Fibroblast of the conjunctiva (primary cell): ENCODE data around the gene REPS1.

Experiments
- DNase-seq: peaks from one replicate; pipeline ENCODE4 v3.0.0-alpha.2; 2010; ENCODE audit warnings: low read depth

Gene REPS1

DNA sequence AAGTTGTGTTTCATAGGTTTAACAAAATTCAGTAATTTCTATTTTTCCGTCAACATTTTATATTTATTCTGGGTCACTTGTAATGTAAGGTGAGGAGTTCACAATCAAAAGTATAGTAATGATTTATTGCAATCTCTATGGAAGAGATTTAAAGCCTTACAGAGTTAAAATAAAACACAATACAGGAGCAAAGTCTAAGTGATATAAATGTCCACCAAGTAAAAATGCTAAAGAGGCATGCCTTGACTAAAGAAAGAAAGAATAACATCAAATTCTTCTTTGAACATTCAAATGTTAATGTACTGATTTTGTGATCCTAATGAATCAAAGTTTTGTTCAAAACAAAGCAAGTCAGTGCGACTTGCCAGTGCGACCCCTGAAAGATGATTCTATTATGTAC lies 61.5 kb downstream of the REPS1 start:
- no peak for DNase-seq

DNA sequence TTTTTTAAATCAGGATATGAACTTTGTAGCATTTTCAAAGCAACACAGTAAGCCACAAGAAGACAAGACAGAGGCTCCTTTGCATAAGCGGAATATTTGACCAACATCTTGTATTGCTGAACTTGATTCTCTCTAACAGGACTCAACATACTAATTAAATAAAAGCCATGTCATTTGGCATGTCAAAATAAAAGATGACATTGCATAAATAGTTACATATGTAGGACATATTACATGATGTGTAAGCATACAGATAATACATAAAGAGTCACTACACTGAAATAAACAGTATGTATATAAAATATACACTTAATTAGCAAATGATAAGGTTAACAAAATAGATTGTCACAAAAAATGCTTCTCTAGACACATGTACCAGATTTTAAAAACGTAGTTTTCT lies 62.2 kb downstream of the REPS1 start:
- DNase-seq: no peak

DNA sequence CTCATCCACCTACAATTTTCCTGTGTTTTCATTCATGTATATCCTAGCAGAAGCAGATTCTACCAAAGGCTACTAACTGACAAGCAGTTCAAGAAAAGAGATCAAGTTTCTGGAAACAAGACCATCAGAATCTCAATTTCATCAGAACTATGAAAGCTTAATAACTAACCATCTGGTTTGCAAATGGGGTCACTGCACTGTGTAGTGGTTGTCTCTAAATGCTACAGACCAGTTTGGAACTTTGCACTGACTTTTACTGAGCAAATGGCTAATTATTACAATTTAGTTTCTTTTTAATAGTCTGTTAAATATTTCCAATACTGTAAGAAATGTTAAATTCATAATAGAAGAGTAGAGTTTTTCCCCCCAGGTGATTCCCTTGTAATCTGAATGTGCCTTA lies 64.5 kb downstream of the REPS1 start:
- DNase-seq: no peak

DNA sequence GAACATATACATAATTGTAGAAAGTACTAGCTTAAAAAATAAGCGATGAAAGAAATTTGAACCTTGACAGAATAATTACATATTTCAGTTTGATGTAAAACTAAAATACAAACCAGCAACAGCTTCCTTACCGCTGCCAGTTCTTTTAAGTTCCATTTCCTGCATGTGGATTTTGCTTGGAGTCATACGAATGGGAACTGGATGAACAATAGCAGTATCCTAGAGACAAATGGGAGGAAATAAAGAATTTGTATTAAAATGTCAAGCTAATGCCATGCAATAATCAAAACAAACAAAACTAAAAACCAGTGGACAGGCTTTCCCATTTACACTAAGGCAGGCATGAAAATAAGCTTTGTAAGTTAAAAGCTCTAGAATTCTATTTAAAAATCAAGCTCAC lies 67.1 kb downstream of the REPS1 start:
- no peak for DNase-seq

DNA sequence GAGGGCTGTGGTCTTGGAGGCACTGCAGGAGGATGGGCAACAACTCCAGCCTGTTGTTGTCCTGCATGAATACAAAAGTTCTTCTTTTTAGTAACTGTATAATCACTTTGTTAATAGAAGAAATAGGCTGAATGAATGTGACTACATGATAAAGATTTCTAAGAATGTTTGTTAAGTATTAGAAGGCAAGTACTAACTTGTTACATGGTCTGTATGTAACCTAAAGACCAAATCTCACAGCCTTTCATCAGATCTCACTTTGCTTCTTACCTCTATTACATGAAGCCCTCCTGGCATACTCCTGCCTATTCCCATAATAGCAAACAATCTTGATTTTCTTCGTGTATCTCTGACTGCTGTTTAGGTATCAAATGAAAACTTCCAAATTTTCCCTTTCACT lies 73.4 kb downstream of the REPS1 start:
- no peak for DNase-seq

DNA sequence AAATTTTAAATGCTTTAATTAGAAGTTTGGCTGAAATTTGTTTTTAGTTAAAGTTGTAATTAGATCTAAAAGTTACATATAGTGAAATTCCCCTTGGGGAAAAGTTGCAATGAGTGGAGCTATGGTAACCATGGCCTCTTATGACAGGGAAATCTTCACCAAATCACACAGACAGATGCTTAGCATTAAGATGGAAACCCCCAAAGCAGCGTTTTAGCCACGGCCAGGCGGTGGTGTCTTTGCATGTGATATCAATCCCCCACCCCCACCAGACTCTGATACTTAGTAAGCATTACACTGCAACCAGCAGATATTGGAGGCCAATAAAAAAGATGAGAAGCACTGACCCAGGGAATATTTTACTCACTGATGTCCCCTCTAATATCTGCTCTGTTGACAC lies 75.7 kb downstream of the REPS1 start:
- DNase-seq: no peak

DNA sequence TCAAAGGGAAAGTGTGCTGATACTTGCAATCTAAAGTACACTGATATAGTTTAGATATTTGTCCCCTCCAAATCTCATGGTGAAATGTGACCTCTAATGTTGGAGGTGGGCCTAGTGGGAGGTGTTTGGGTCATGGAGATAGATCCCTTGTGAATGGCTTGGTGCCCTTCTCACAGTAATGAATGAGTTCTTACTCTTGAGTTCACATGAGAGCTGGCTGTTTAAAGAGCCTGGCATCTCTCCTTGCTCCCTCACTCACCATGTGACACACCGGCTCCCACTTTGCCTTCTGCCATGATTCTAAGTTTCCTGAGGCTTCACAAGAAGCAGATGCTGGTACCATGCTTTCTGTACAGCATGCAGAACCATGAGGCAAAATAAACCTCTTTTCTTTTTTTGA lies 78.1 kb downstream of the REPS1 start:
- DNase-seq: no peak

DNA sequence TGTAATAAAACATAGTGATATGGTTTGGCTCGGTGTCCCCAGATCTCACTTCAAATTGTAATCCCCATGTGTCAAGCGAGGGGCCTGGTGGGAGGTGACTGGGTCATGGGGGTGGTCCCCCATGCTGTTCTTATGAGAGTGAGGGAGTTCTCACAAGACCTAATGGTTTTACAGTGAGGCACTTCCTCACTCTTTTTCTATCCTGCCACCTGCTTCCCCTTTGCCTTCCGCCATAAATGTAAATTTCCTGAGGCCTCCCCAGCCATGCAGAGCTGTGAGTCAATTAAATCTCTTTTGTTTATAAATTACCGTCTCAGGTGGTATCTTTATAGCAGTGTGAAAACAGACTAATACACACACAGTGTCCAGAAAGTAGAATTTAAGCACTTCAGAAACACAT lies 78.5 kb downstream of the REPS1 start:
- no peak for DNase-seq

DNA sequence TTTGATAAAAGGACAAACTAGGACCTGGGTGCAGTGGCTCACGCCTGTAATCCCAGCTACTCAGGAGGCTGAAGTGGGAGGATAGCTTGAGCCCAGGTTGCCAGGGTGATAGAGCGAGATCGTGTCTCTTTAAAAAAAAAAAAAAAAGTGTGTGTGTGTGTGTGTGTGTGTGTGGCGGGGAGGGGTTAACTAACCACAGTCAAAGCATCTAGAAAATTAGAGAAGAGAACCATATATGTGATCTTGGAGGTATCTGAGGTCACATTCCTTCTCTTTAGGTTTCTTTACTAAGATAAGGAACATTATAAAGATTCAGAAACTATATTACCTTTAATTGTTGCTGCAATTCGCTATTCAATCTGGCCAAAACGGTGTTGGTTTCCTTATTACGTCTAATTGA lies 80.9 kb downstream of the REPS1 start:
- DNase-seq: no peak

DNA sequence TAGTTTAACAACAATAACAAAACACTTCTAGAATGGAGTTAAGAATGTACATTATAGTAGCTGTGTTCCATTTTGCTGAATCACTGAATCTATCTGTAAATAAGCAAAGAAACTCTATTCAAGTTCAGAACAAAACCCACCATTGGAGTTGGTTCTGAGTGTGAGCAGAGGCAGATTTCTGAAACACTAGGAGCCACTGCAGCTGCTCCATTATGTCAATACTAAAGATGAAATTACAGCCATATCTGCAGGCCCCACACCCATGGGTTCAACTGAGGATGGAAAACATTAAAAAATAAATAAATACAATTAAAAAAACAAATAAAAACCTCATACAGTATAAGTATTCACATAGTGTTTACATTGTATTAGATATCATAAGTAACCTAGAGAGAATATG lies 91.0 kb downstream of the REPS1 start:
- no peak for DNase-seq

DNA sequence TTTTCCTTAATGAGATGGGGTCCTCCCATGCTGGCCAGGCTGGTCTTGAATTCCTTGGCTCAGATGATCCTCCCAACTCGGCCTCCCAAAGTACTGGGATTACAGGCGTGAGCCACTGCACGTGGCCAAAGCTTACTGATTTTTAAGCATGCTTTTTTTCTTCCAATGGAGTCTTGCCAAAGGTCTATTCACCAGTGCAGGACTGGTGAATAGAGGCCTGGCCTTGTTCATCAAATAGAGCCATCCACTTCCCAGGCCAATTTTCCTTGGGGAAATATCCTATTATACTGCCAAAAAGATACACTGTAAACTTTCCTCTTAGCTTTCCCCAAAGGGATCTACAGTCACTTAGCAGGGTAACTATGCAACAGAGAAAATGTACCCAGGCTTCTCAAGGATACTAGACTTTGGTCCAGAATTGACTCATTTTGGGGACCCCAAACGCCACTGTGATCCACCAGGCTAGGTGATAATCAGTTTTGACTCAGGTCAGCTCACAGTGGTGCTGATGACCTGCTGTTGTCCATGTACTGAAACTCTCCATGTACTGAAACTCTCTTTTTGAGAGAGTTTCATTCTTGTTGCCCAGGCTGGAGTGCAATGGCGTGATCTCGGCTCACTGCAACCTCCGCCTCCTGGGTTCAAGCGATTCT lies 91.8 kb downstream of the REPS1 start:
- no peak for DNase-seq

DNA sequence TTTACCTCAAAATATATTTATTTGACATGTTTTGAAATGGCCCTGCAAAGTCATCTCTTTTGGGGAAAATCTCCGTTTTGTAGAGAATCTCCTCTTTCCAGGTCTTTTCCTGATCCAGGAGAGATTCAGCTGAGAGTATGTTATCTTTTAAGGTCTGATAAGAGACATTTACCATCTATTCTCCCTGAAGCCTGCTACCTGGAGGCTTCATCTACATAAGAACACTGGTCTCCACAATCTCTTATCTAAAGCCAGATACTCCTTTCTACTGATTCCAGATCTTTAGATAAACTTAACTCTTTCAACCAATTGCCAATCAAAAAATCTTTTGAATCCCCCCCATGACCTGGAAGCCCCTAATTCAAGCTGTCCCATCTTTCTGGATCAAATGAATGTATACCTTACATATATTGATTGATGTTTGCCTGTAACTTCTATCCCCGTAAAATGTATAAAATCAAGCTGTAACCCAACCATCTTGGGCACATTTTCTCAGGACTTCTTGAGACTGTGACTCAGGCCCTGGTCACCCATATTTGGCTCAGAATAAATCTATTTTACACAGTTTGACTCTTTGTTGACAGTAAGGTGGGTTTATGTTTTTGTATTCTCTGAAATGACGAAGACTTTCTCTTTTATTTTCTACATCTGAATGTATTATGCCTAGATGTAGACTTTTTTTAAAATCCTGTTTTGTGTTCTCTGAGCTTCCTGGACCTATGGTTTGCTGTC lies 96.6 kb downstream of the REPS1 start:
- DNase-seq: no peak

DNA sequence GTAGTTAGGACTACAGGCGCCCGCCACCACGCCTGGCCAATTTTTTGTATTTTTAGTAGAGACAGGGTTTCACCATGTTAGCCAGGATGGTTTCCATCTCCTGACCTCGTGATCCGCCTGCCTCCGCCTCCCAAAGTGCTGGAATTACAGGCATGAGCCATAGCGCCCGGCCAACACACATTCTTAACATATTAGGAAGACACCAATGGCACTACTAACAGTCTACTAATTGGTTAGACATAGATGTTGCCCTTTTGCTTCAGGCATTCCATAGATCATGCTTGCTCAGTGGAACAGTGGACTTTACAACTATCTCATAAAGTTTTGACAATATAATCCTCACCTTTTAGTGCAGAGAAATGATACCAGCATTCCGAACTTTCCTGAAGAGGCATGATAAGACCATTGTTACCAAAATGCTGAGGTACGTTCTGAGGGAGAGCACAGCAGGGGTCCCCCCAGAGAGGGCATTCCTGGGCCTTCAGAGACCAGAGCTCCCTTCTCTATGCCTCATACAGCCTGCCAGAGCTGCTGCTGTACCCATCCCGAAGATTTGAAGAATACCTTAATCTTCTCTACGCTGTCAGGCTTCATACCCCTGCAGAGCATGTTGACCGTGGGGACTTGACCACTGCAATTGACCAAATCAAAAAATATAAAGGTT lies 102.8 kb downstream of the REPS1 start:
- no peak for DNase-seq

DNA sequence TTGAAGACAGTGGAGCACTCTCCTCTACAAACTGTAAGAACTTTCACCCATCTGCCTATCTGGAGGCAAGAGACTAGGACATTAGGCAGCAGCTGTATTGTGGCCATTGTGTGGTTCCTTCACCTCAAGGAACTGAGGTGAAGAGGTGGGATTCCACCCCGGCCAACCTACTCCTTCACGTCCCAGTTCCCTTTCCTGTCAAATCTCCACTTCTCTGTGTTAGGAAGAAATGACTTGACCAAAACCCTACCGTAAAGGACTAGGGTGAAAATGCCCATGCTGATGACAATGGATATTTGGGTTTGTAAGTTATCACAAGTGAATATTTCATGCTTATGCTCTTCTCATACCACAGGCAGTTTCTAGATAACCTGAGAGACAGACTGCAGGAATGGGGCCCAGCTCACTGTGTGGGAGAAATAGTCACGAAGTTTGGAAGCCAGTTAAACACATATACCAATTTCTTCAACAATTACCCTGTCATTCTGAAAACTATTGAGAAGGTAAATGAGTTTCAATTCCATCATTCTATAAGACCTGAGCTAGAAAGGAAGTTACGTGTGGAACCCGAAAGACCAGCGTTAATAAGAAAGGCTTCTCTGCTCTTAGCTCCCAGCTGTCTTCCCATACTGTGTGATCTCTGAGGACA lies 105.6 kb downstream of the REPS1 start:
- DNase-seq: no peak

DNA sequence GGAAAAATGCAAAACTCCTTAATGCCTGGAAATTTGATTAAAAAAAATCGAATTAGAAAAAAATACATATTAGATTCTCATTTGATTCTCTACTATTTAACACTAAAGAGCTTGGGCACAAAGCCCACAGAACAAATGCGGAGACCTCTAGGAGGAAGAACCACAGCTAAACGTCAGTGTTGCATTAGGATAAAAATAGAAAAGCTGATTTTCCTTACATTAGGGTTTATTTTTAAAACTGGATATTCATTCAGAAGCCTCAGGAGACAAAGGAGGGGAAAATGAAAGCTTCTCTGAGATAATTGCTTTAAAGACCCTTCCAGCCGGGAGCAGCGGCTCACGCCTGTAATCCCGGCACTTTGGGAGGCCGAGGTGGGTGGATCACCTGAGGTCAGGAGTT lies 114.9 kb downstream of the REPS1 start:
- no peak for DNase-seq

DNA sequence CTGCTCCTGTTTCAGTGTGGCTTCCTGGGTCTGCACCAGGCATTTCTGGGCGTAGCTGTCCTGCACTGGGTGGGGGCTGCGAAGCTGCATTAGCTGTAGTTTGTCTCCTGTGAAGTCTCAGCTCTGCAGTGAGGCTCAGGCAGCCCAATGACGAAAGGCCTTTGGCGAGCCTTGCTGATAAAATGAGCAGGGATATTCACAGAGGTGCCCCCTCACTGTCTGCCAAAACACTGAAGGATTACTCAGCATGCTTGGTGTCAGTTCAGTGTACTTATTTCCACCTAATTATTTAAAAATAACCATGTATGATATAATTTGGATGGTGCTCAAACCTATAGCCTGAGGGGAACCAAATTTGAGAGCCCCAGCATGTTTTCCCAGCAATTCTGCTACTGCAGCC lies 118.7 kb downstream of the REPS1 start:
- no peak for DNase-seq

DNA sequence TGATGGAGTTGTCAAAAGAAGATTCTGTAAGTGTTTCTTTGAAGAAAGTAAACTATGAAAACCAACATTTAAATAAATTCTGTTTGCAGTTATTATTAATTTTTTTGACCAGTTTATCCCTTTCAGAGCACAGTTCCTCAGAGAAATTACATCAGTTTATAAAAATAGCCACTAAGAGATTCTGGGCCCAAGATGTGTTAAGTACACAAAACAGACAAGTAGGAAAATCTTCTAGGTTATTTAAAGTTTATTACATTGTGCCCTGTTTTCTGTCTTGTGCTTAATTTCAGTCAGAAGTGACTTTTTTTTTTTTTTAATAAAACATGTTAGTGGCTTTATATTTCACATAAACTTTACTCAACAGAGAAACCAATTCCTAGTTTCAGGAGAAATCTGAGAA lies 119.9 kb downstream of the REPS1 start:
- no peak for DNase-seq

DNA sequence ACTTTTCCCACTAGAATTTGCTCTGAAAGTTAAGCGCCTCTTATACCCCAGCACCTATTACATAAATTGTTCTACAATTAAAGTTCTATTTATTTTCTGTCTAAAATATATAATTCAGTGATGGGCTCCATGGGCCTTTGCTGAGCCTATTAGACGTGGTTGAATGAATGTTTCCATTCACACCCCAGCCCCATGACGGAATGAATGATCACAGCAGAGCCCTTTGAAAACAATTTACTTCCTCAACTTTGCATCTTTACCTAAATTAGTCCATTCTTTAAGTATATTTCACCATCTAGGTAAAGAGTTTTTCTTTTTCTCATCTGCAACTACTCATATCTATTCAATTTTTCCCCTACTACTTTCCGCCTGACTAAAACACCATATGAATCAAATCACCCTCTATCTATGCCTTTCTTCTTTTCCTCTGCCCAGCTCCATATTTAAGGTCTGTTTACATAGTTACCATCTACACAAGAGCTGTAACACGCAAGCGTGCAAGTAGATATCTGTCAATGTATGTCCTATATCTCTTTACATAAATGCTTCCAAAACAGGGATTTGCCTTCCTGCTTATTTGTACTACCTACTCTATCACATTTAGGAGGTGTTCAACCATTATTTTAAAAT lies 122.5 kb downstream of the REPS1 start:
- no peak for DNase-seq

DNA sequence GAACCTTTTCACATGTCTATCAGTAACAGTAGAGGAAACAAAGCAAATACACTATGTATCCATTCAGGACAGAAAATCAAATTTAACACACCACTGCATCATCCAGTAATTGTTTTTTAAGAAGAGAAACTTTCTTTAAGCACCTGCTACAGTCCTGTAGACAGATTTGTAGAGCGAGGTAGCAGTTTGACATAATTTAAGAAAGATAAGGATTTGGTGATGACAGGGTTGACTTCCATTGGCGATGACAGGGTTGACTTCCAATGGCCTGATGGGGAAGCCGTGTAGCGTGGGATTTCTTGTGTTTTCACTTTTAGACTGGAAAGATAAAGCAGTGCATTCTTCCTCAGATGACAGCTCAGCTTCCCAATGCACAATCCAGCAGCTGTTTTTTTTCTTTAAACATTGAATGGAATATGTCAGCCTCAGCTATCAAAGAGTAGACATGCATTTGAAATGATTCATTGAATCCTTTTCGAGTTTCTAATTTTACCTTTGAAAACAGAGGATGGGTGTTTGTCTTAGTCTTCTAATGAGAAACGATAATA lies 123.6 kb downstream of the REPS1 start:
- DNase-seq: no peak

DNA sequence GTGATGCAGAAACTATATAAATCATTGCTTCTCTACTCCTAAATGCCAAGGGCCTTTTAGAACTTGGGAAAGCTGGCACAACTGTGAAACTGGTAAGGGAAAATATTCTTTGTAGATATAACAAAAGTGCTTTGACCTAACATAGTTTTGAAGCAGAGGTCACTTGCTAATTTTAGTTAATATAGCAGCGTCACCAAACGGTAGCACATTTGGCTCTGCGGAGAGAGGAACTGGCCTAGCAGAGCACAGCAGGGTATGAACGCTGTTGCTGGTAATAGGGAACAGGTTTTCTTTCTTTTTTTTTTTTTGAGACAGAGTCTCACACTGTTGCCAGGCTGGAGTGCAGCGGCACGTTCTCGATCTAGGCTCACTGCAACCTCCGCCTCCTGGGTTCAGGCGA lies 124.7 kb downstream of the REPS1 start:
- DNase-seq: no peak

DNA sequence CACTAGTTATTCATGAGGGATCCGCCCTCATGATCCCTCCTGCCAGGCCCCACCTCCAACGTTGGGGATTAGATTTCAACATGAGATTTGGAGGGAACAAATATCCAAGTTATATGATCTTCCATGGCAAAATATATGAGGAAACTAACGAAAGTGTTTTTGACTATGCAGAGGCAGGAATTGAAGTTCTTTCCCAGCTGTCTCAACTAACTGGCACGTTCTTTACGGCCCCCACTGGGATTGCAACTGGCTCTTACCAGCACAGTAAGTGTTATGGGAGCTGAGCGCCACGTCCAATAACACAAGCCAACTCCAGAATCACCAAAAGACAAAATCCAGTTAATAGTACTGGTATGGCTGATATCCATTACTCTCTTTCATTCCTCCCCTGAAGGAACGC lies 125.6 kb downstream of the REPS1 start:
- DNase-seq: no peak

DNA sequence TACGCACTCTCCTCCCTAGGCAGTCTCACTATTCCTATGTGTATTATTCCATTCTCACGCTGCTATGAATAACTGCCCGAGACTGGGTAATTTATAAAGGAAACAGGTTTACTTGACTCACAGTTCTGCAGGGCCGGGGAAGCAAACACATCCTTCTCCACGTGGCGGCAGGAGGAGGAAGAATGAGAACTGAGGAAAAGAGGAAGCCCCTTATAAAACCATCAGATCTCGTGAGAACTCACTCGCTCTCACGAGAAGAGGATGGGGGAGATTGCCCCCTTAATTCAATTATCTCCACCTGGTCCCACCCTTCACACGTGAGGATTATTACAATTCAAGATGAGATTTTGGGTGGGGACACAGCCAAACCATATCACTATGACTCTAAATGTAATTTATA lies 130.3 kb downstream of the REPS1 start:
- DNase-seq: no peak
